ENCODE results near the gene ATXN1.

Gene ATXN1

GRCh38 chr6:16345449-16346330 is 415.6 kb downstream of the ATXN1 start:
- DNase-seq: peak; percentile 19 to 59 (median 29)

- DNase-seq: no peak
Observed at GRCh38 chr6:16344756-16345155, 416.5 kb downstream of the ATXN1 start.

- no peak for DNase-seq
Observed at GRCh38 chr6:16343593-16343992, 417.7 kb downstream of the ATXN1 start.

DNA sequence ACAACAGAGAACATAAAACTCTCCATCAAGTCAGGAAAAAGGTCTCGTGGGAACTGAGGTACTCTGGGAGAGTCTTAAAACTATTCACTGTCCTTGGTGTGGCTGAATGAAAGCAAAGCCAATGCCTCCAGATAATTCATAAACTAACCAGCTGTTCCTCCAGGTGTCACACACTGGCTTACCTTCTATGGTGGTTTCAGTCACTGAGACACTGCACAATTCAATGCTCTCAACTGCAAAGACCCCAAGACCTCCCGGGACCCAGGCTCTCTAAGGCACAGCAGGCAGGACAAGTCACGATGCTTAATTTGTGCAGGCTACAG is 422.0 kb downstream of the ATXN1 start:
- no peak for DNase-seq

DNA sequence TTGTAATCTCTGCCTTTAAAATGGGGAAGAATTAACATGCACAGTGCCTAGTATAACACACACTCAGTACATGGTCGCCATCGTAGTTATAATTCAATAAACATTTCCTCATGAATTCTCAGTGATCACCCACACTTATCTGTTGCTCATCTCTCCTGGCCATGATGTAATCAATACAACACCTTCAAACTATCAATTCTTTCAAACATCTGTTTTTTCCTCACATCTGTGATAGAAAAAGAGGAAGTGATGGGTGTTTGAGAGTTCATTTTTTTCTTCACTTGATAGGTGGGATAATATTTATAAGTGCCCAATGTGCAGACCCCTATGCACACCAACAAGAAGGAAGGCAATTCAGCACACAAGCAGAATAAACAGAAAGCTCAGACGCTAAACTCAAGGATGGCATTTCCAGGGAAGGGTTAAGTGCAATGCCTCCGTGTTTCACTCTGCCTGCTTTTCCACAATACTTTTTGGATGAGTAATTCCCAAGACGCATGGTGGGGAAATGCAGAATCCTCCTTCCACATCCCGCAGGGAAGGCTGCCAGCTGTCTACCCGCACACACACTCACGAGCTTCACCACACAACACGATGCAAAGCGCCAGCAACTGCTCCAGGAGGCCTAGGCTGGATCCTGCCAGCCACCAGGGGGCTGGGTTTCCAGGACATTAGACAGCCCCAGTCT is 422.5 kb downstream of the ATXN1 start:
- peak in 1 of 3 experiments; percentile 6 for DNase-seq

GRCh38 chr6:16337295-16337975 is 423.8 kb downstream of the ATXN1 start:
- DNase-seq: no peak

DNA sequence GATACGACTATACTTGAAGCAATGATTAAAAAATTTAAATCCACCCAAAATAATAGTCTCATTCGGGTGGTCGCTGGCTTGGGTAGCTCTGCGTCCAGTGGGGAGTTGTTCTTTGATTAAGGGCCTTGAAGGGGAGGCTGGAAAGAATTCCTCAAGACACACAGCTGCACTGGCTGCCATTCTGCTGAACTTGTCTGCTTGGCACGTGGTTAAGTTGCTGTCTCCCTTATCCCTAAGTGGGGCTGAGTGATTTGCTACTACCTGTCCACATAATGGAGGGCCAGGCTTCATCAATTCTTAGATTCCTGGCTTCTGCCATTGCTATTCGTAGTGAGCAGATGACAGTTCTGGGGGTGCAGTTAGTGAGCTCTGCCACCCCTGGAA is 424.4 kb downstream of the ATXN1 start:
- no peak for DNase-seq

DNA sequence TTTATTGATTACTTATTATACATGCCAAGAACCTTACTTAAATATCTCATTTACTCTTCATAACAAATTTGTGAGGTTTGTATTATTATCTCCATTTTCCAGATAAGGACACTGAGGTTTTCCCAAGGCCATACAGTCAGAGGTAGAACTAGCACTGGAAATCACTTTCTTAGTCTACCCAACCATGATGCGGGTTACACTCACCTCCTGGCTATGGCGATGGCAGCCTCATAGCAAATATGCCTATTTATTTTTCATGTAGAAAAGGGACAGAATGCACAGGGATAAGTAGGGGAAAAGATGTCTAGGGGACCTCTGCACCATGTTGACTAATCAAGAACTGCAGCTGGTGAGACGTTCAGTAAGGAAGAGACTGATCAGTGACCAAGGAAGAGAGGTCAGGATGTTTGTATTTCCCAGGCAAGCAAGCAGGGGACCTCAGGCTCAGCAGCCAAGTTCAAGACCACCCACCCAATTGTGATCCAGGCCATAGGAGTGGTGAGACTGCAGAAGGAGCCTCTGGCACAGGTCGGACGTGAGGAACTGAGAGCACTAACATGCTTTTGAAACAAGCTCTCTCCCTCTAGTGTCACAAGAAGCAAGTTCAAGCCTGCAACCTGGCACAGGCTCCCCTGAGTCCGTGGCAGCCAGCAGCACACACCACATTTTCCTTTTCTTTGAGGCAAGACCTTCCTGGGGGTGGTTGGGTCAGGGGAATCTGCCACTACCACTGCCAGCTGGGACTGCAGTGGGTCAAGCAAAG is 425.0 kb downstream of the ATXN1 start:
- no peak for DNase-seq

DNA sequence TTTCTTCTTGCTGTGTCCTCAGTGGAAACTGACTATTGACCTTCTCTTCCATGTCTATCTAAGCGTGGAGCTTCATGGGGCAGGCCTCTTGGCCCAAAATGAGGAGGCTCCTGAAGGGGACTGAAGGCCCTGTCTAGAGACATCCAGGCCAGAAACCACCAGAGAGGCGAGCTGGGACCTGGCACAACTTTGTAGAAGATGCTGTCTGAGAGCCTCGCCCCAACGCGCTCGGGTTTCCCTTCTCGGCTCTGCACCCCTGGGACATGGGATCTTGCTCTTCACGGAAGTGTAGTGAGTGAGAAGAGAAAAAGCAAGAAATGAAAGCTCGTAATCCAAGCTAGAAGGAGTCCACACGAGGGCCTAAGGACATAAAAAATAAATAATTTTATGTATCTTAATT is 426.1 kb downstream of the ATXN1 start:
- no peak for DNase-seq

- no peak for DNase-seq
Observed at GRCh38 chr6:16334671-16335070, 426.6 kb downstream of the ATXN1 start.

- peak in 1 of 3 experiments; percentile 3 for DNase-seq
Observed at GRCh38 chr6:16333580-16333979, 427.7 kb downstream of the ATXN1 start.

DNA sequence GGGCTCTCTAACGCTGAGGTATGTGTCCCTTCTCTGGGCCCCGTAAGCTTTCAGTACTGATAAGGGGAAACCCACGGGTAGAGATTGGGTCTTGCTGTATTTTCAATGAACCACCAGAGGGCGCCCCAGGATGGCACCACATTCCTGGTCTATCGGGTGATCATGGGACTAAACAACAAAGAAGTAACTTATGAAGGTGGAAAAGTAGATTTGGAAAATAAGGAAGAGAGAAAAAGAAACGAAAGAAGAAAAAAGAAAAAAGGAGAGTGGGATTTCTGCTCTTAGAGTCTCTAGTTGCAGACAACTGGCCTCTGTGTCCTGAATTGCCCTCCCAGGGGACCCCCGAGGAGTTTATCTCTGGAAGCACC is 429.1 kb downstream of the ATXN1 start:
- DNase-seq: peak; percentile 48 to 82 (median 66)

- peak; percentile 56 to 75 (median 64) for DNase-seq
Observed at GRCh38 chr6:16331384-16332174, 429.7 kb downstream of the ATXN1 start.

DNA sequence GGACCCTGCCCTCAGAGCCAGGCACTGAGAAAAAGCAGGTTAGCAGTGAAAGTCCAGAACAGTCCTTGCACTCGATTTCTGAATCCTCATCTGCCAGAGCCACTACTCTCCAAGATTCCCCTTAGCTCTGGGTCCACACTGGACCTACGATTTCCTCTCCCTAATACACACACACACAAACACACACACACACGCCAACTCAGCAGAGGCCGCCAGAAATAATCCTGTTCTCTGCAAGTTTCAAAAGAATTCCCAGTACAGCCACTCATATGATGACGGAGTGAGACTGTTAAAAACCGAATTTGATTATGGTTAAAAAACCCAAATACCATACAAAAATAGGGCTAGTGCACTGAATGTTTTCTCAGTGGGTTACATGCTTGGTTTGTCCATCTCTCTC is 432.0 kb downstream of the ATXN1 start:
- no peak for DNase-seq

GRCh38 chr6:16327777-16328325 is 433.4 kb downstream of the ATXN1 start:
- DNase-seq: no peak

- DNase-seq: no peak
Observed at GRCh38 chr6:16326971-16327776, 434.1 kb downstream of the ATXN1 start.

GRCh38 chr6:16326531-16326930 is 434.7 kb downstream of the ATXN1 start:
- no peak for DNase-seq

- DNase-seq: no peak
Observed at GRCh38 chr6:16324606-16325225, 436.5 kb downstream of the ATXN1 start.

DNA sequence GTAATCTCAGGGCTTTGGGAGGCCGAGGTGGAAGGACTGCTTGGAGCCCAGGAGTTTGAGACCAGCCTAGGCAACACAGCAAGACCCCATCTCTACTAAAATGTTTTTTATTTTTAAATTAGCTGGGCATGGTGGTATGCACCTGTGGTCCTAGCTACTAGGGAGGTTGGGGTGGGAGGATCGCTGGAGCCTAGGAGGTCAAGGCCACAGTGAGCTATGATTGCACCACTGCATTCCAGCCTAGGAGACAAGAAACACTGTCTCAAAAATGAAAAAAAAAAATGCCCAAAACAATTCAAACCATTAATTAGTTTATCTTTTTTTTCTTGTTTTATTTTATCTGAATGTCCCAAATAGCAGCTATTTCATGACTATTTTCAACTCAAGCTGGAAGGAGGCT is 437.1 kb downstream of the ATXN1 start:
- DNase-seq: no peak

DNA sequence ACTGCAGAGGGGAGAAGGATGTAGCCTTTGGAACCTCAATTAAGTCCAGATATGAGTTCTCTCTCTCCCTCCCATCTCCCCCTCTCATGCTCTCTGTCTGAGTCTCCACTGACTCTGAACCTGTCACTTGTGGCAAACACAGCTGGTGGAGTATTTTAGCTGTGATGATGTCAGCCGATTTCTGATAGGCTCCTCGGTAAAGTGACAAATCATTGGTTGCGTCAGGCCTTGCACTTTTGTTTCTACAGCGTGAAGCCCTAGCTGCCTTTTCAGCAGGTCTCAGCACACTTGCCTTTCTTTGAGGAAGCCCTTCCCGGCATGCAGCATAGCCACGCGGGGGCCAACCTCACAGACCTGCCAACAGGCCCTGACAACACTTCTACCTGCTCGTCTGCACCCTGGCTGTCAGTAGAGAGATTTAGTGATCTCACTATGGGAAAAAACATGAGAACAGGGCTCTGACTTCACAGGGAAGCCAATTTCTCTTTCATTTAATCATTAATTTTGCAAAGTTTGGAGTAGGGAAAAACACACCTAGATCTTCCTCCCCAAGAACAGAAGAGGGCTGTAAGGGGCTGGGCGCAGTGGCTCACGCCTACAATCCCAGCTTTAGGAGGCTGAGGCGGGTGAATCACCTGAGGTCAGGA is 438.5 kb downstream of the ATXN1 start:
- peak; percentile 64 to 90 (median 73) for DNase-seq
